Astrocyte (in vitro differentiated cells and primary cell): Measurements from ENCODE around the gene PRCD.

Experiments used
- CTCF ChIP-seq: IDR thresholded peaks from 2 replicates; pipeline ENCODE4 v1.5.1; 2011; ENCODE audit warnings: low read depth, mild to moderate bottlenecking, inconsistent platforms, low read length, moderate library complexity; ENCODE audit not compliant: insufficient read depth
- EZH2 ChIP-seq: IDR thresholded peaks from 2 replicates; pipeline ENCODE4 v1.6.1; 2012; ENCODE audit warnings: mild to moderate bottlenecking, low read length, inconsistent platforms; ENCODE audit not compliant: insufficient read depth

- TF ChIP-seq CTCF (no peak), EZH2 (no peak)
These were observed 46.2 kb upstream of the PRCD start for GRCh38 chr17:76493505-76494167.
